Choroid plexus epithelial cell (primary cell): ENCODE data around the gene HEBP2.

Experiments used
- DNase-seq: peaks from one replicate; pipeline ENCODE4 v3.0.0-alpha.2; 2010; ENCODE audit warnings: low read depth
- H3K4me3 ChIP-seq: 2 replicates; pipeline ENCODE4 v1.5.1; 2011; ENCODE audit warnings: low read depth, mild to moderate bottlenecking, control low read depth, low read length, moderate library complexity
- CTCF ChIP-seq: conservative IDR thresholded peaks from 2 replicates; pipeline ENCODE4 v1.5.1; 2011; ENCODE audit warnings: low read depth, mild to moderate bottlenecking, control low read depth, inconsistent platforms, low read length, moderate library complexity

HEBP2 gene

GRCh38 chr6:138432063-138432356 is 28.0 kb downstream of the HEBP2 start:
- no peak for TF ChIP-seq CTCF
- H3K4me3 ChIP-seq = no peak overlapping the region
- DNase-seq = no peak

GRCh38 chr6:138434096-138434495 is 30.1 kb downstream of the HEBP2 start:
- no peak for DNase-seq
- no peak overlapping the region for H3K4me3 ChIP-seq
- no peak for TF ChIP-seq CTCF

GRCh38 chr6:138434925-138435324 is 30.9 kb downstream of the HEBP2 start:
- H3K4me3 ChIP-seq = no peak overlapping the region
- no peak for DNase-seq
- TF ChIP-seq CTCF = no peak

GRCh38 chr6:138439546-138439945 is 35.5 kb downstream of the HEBP2 start:
- no peak for TF ChIP-seq CTCF
- no peak overlapping the region for H3K4me3 ChIP-seq
- no peak for DNase-seq

- no peak overlapping the region for H3K4me3 ChIP-seq
- no peak for DNase-seq
- TF ChIP-seq CTCF = no peak
Observed at GRCh38 chr6:138440296-138440695, 36.3 kb downstream of the HEBP2 start.

GRCh38 chr6:138440758-138441357 is 36.8 kb downstream of the HEBP2 start:
- no peak for TF ChIP-seq CTCF
- DNase-seq = no peak
- no peak overlapping the region for H3K4me3 ChIP-seq

- H3K4me3 ChIP-seq = no peak overlapping the region
- DNase-seq = no peak
- TF ChIP-seq CTCF = no peak
Observed at GRCh38 chr6:138441965-138442364, 37.9 kb downstream of the HEBP2 start.
